Transverse colon (tissue), 4 donors: ENCODE data around the gene ABCC9.

ENCODE experiments used
- POLR2AphosphoS5 ChIP-seq, 3 donors: sonication (generic); formaldehyde crosslinking; IDR thresholded peaks; one replicate each; pipeline ENCODE4 v1.6.1; 2016; ENCODE audit warnings: antibody characterized with exemption in 3 of 3
- TF ChIP-seq, protein P1 (sequence below), 5 experiments: fragments of 200-600 bp in 3 of 5; fragments of 450-650 bp in 2 of 5; sonication (generic) in 3 of 5; IDR thresholded peaks; 1 replicate in 2 of 5; 2 replicates in 3 of 5; pipeline ENCODE4 v1.5.1; 2016 to 2017; ENCODE audit warnings: antibody characterized with exemption in 5 of 5, inconsistent platforms in 3 of 5, mild to moderate bottlenecking in 2 of 5, moderate library complexity in 1 of 5

DNA sequence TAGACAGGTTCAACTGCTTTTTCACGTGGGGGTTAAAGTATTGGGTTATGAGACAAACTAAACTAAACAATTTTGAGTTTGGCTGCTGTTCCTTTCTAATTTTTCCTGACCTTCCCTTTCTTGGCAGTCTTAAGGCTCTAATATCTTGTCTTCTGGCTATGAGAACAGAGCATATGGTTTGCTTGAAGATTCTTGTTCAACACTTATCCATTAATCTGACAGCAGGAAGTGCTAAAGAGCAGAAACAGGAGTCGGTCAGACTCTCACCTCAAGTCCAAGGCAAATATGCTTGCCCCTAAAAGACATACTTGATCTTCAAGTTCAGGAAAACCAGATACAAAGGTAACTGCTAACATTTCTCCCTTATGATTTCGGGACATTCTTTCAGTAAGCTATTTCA lies 114.1 kb downstream of the ABCC9 start:
- TF ChIP-seq POLR2AphosphoS5 (IDR thresholded peaks at IDR 0.05) = no peak
- TF ChIP-seq, protein P1, sequence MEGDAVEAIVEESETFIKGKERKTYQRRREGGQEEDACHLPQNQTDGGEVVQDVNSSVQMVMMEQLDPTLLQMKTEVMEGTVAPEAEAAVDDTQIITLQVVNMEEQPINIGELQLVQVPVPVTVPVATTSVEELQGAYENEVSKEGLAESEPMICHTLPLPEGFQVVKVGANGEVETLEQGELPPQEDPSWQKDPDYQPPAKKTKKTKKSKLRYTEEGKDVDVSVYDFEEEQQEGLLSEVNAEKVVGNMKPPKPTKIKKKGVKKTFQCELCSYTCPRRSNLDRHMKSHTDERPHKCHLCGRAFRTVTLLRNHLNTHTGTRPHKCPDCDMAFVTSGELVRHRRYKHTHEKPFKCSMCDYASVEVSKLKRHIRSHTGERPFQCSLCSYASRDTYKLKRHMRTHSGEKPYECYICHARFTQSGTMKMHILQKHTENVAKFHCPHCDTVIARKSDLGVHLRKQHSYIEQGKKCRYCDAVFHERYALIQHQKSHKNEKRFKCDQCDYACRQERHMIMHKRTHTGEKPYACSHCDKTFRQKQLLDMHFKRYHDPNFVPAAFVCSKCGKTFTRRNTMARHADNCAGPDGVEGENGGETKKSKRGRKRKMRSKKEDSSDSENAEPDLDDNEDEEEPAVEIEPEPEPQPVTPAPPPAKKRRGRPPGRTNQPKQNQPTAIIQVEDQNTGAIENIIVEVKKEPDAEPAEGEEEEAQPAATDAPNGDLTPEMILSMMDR (IDR thresholded peaks at IDR 0.05) = no peak
